Stimulated activated naive CD8-positive, alpha-beta T cell treated with anti-CD3 and anti-CD28 coated beads, Interleukin-15, amount 100 ng/mL, for 72 hours (primary cell): ENCODE data around the gene GGTLC2.
A peak's percentile ranks its signal among the peaks of the same experiment; 100 is the strongest.
"Not testable (repeated sequence)": the region's sequence is repeated elsewhere in the genome, so short reads cannot be mapped to it uniquely, and the experiment has no call there.

ENCODE experiments used
- ATAC-seq: fragments of 150-1000 bp; cut with Tn5 transposase; 2 replicates; pipeline ENCODE4 v1.10.0; 2021; ENCODE audit warnings: mild to moderate bottlenecking, moderate library complexity
- DNase-seq, 2 donors: peaks; one replicate each; pipeline ENCODE4 v3.0.0; 2021 to 2022
- H3K27ac Mint-ChIP-seq, 2 donors: one replicate each; pipeline ENCODE4 v1.8.0; 2022; ENCODE audit warnings: mild to moderate bottlenecking in 2 of 2, mixed read lengths in 2 of 2, moderate library complexity in 2 of 2
- H3K27me3 Mint-ChIP-seq: one replicate; pipeline ENCODE4 v1.8.0; 2022; ENCODE audit warnings: mixed read lengths
- H3K4me1 Mint-ChIP-seq: one replicate; pipeline ENCODE4 v1.8.0; 2022; ENCODE audit warnings: mild to moderate bottlenecking, mixed read lengths
- H3K4me3 Mint-ChIP-seq, 2 donors: one replicate each; pipeline ENCODE4 v1.8.0; 2022; ENCODE audit warnings: mild to moderate bottlenecking in 2 of 2, mixed read lengths in 2 of 2, moderate library complexity in 1 of 2
- H3K9me3 Mint-ChIP-seq, 2 donors: one replicate each; pipeline ENCODE4 v1.8.0; 2022; ENCODE audit warnings: mixed read lengths in 2 of 2

The GGTLC2 gene

DNA sequence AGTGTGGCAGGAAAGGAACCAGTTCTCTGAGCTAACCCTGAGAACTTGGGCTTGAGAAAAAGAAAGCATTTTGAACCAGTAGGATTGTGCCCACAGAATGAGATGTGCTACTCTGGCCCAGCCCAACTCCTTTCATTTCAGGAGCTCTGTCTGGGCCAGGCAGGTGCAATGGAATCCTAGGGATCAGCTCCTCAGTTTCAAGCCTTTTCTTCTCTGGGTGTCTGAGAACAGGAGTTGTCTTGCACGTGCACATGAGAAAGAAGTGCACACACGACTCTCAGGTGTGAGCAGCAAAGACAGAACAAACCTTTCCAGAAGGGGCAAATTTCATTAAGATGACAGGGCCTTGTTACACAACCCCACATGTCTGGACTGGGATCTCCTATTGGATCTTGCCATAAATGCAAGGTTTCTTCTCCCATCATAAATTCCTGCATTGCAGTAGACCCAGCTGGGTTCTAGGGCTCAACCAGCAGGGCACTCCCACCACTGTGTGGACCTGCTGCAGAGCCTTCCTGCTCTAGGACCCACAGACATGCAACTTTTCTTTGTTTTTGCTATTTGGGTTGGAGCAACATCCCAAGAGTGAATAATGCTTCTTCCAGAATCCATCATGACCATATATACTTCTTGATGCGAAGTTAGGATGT is 24.5 kb upstream of the GGTLC2 start:
- peaks cover 15% of the 10 kb centered on the region for H3K4me1 Mint-ChIP-seq
- peaks cover 5 to 6% of the 10 kb centered on the region in 2 donors for H3K9me3 Mint-ChIP-seq
- no peak overlapping the region for H3K4me3 Mint-ChIP-seq
- ATAC-seq (no peak), DNase-seq (no peak)
- peaks cover 7% of the 10 kb centered on the region for H3K27me3 Mint-ChIP-seq
- H3K27ac Mint-ChIP-seq, result no peak overlapping the region

DNA sequence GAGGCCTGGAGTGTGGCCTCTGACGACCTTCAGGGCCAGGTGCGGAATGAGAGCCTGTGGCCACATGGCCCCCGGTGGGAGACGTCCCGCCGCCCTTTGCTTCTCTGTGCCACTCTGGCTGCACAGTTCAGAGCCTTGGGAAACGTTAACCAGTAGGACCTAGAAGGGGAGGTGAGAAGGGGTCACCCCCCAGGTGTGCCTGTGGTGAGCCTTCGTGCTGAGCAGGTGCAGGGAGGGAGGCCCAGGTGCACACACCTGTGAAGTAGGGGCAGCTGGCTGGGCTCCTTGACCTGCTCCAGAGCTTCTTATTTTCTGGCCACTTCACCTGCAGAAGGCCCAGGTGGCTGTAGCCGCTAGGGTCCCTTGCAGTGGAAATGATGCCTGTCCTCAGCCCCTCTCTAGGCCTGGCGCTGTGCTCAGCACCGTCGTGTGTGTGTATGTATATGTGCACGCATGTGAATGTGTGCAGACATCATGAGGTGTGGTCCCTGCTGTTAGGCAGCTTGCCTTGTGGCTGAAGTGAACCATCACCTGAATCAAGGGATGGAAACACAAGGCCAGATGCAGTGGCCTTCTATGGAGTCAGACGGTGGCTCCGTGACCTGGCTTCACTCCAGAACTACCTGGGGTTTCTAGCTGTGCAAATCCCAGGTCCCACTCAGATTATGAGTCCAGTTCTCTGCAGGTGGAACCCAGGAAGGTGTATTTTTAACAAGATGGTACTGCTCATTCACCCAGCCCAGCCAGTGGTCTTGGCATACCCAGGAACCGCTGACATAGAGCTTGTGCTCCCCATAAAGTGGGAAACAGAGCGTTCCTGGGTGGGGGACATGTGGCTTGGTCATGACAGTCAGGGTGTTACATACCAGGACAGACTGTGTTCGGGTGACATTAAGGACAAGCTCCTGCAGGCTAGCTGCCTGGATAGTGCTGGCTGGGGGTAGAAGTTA is 15.6 kb upstream of the GGTLC2 start:
- H3K27ac Mint-ChIP-seq, H3K4me1 Mint-ChIP-seq, H3K4me3 Mint-ChIP-seq, DNase-seq, H3K9me3 Mint-ChIP-seq, ATAC-seq, H3K27me3 Mint-ChIP-seq: not testable (repeated sequence)

DNA sequence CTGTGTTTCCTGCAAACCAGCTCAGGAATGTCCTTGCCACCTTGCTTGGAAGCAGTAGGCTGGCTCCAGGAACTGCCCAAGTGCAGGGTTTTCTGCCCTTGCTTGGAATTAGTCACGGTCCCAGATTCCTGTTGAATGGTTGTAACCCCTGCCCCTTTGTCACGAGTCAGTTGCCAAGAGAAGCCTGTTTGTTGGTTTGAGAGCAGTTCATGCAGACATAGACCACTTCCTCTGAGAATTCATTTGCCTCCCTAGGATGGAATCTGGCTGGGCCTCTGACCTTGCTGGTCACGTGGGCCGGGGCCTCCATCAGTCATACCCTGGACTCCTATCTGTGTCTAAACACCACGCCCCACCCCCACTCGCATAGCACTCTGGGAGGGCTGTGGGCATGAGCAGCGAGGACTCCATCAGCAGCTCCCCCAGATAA is 13.2 kb upstream of the GGTLC2 start:
- not testable (repeated sequence) for ATAC-seq, H3K9me3 Mint-ChIP-seq, H3K27ac Mint-ChIP-seq, H3K27me3 Mint-ChIP-seq, H3K4me3 Mint-ChIP-seq, DNase-seq, H3K4me1 Mint-ChIP-seq

DNA sequence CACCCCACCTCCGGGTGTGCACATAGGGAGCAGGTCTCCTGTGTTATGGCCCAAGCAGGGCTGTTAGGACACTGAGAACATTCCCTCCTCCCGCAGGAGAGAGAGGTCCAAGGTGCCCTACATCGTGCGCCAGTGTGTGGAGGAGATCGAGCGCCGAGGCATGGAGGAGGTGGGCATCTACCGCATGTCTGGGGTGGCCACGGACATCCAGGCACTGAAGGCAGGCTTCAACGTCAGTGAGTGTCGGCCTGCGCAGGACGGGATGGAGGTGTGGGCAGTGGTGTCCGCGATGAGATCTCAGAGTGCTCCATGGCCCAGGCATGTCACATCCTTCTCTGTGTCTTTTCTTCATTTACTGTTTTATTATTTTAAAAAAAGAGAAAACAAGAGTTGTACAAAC is 12.2 kb upstream of the GGTLC2 start:
- not testable (repeated sequence) for H3K27me3 Mint-ChIP-seq, H3K4me1 Mint-ChIP-seq, H3K27ac Mint-ChIP-seq, H3K4me3 Mint-ChIP-seq, H3K9me3 Mint-ChIP-seq, DNase-seq, ATAC-seq

DNA sequence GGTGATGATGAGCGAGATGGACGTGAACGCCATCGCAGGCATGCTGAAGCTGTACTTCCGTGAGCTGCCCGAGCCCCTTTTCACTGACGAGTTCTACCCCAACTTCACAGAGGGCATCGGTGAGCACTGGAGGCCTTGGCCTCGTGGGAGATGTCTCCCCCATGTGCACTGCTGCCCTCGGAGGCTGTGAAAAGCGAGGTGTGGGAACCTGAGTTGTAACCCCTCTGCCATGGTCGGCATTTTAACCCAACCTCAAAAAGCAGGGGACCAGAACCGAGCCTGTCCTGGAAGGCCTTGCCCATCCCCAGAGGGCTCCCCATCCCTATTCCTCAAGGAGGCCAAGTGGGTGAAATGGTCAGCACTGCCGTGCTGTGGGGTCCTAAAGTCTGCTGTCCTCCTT is 10.9 kb upstream of the GGTLC2 start:
- H3K27me3 Mint-ChIP-seq, H3K4me3 Mint-ChIP-seq, H3K9me3 Mint-ChIP-seq, H3K4me1 Mint-ChIP-seq, ATAC-seq, H3K27ac Mint-ChIP-seq, DNase-seq: not testable (repeated sequence)

DNA sequence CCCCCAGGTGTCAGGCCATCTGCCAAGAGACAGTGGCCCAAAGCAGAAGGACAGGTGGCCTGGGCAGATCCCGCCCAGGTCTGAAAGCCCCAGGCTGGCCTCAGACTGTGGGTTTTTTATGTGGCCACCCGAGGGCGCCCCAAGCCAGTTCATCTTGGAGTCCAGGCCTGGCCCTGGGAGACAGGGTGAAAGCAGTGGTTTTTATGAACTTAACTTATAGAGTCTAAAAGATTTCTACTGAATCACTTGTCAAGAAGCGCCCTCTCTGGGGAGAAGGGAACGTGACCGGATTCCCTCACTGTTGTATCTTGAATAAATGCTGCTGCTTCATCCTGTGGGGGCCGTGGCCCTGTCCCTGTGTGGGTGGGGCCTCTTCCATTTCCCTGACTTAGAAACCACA is 8.2 kb upstream of the GGTLC2 start:
- not testable (repeated sequence) for H3K9me3 Mint-ChIP-seq, H3K4me1 Mint-ChIP-seq, ATAC-seq, H3K4me3 Mint-ChIP-seq, H3K27me3 Mint-ChIP-seq
- peak overlapping the region in 1 of 2 donors; percentile 27 for H3K27ac Mint-ChIP-seq
- peak in 1 of 2 donors; percentile 47 for DNase-seq

DNA sequence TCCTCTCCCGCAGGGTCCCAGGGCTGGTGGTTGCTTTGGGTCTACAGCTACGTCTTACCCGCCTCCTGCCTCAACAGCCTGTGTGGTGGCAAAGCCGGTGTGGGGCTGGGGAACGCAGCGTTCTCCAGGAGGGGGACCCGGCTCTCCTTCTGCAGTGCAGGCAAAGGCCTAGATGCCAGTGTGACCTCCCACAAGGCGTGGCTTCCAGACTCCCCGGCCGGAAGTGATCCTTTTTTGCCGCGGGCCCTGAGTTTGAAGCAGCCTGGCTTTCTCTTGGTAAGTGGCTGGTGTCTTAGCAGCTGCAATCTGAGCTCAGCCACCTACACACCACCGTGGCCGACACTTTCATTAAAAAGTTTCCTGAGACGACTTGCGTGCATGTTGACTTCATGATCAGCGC is 6.1 kb upstream of the GGTLC2 start:
- H3K4me3 Mint-ChIP-seq, H3K27me3 Mint-ChIP-seq, DNase-seq, ATAC-seq, H3K4me1 Mint-ChIP-seq, H3K27ac Mint-ChIP-seq, H3K9me3 Mint-ChIP-seq: not testable (repeated sequence)

DNA sequence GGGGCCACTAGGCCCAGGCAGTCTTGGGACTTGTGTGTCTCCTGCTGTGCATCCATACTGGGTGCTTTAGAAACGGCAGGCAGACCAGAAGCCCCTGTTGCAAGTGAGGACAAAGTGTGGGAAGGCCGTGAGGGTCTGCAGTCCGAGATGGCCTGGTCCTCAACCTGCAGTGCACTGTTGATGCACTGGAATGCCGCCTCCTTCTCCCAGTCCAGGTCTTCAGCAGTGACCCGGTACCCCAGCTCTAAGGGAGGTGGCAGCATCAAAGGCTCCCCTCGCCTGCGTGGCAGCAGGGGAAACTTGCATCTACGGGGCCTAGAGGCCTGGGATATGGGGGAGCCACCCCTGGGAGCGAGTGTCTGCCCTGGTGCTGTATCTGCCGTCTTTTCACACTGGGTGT is 2.2 kb upstream of the GGTLC2 start:
- ATAC-seq, DNase-seq, H3K4me1 Mint-ChIP-seq, H3K27me3 Mint-ChIP-seq, H3K4me3 Mint-ChIP-seq, H3K27ac Mint-ChIP-seq, H3K9me3 Mint-ChIP-seq: not testable (repeated sequence)

DNA sequence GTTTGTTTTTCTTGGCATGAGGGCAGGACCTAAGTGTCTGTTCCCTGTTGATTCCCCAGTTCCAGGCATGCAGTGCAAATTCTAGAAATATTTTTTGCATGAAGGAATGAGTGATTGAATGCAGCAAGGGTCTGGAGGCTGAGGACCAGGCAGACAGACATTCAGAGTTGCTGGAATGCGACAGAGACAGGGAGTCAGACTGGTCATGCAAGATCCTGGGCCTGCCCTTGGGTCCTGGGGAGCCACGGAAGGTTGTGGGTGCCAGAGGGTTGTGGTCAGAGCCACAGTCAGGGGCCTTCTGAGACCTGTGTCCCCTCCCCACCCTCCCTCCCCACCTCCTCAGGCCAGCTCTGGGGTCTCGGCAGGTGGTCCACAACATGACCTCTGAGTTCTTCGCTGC is 1.6 kb downstream of the GGTLC2 start:
- H3K27me3 Mint-ChIP-seq, H3K4me3 Mint-ChIP-seq, H3K9me3 Mint-ChIP-seq, ATAC-seq, DNase-seq, H3K4me1 Mint-ChIP-seq, H3K27ac Mint-ChIP-seq: not testable (repeated sequence)

DNA sequence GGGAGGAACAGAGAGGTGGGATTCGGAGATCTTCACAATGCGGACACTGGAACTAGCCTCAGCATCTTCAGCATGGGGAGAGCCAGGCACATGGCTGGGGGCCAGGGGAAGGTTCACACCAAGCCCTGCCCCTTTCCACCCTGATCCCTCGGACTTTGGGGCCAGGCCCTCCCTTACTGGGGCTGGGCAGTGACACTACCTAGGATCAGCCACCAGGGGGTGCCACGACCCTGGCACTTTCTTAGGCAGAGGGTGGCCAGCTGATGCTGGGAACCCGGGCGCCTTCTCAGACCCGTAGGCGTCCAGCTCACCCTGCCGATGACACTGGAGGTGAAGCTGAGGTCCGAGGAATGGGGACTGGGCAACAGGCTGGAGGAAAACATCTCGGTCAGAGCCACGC is 3.5 kb downstream of the GGTLC2 start:
- ATAC-seq, H3K4me3 Mint-ChIP-seq, H3K27ac Mint-ChIP-seq, H3K27me3 Mint-ChIP-seq, H3K9me3 Mint-ChIP-seq, H3K4me1 Mint-ChIP-seq: not testable (repeated sequence)
- DNase-seq, result peak in 1 of 2 donors; percentile 23

DNA sequence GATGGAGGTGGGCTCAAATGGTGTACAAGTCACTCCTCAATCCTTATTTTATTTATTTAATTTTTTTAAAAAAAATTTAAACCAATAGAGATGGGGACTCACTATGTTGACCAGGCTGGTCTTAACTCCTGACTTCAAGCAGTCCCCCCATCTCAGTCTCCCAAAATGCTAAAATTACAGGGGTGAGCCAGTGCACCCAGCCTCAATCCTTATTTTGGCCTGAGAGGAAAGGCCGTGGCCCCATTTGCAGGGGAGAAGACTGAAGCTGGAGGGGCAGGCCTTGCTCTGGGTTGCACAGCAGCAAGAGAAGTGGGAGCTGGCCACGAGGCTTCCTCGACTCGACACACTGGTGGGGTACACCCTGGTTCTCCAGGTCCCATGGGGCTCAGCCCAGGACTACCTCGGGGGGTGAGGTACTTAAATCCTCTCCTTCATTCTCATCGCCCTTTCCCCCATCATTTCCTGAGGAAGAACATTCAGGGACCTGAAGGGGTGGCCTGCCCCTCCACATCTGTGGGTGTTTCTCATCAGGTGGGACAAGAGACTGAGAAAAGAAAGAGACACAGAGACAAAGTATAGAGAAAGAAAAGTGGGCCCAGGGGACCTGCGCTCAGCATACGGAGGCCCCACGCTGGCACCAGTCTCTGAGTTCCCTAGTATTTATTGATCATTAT is 4.6 kb downstream of the GGTLC2 start:
- not testable (repeated sequence) for H3K4me1 Mint-ChIP-seq, H3K4me3 Mint-ChIP-seq, DNase-seq, H3K9me3 Mint-ChIP-seq, ATAC-seq, H3K27ac Mint-ChIP-seq, H3K27me3 Mint-ChIP-seq

DNA sequence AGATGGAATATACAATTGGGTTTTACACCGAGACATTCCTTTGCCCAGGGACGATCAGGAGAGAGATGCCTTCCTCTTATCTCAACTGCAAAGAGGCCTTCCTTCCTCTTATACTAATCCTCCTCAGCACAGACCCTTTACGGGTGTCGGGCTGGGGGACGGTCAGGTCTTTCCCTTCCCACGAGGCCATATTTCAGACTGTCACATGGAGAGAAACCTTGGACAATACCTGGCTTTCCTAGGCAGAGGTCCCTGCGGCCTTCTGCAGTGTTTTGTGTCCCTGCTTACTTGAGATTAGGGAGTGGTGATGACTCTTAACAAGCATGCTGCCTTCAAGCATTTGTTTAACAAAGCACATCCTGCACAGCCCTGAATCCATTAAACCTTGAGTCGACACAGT is 5.3 kb downstream of the GGTLC2 start:
- not testable (repeated sequence) for DNase-seq, H3K9me3 Mint-ChIP-seq, H3K4me3 Mint-ChIP-seq, H3K27me3 Mint-ChIP-seq, H3K27ac Mint-ChIP-seq, ATAC-seq
- peaks cover 14% of the 10 kb centered on the region for H3K4me1 Mint-ChIP-seq

DNA sequence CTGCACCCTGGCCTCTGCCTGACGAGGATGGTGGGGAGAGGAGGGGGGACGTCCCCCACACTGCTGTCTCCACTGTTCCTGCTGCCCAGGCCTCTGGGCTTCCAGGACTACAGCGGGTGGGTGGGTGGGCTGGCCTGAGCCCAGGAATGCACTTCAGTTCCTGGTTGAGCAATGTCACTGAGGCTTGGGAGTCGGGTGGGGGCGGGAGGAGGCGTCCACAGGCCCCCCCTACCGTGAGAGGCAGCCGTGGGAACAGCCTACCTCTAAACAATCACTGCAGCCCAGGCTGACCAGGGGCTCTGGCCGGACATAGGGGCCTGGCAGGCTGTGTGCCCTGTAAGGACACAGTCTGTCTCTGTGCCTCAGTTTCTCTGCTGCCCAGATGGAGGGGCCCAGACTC is 6.0 kb downstream of the GGTLC2 start:
- H3K9me3 Mint-ChIP-seq, H3K27me3 Mint-ChIP-seq, H3K4me3 Mint-ChIP-seq, H3K27ac Mint-ChIP-seq, DNase-seq, ATAC-seq: not testable (repeated sequence)
- H3K4me1 Mint-ChIP-seq, result peaks cover 17% of the 10 kb centered on the region

DNA sequence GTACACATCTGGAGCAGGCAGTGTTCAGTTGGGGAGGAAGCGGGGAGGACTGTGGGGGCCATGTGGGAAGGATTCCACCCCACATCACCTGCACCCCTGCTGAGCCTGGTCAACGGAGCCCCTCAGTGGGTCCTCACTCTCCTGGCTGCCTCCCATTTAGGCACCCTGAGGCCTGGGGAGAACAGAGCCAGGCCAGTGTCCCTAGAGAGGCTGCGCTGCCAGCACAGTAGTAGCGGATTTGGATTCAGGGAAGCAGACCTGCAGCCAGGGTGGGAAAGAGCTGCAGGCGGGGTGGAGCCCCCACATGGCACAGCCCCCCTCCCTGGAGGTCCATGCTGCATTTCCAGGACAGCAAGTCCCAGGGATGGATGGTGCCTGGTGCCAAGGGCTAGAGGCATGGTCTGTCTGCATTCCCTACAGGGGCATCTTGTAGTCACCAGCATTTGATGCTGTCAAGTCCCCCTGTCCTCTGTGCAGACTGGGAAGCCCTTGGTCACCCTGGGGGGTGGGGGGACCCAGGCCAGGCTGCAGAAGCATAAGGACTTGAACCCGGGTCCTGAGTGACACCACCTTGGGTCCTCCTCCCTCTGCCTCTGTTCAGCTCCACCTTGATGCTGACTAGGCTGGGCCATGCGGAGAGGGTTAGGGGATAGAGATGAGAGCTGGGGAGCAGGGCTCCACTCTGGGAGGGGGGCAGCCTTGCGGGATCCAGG is 6.5 kb downstream of the GGTLC2 start:
- not testable (repeated sequence) for H3K27ac Mint-ChIP-seq, H3K9me3 Mint-ChIP-seq, ATAC-seq, H3K27me3 Mint-ChIP-seq, DNase-seq, H3K4me3 Mint-ChIP-seq
- H3K4me1 Mint-ChIP-seq, result peaks cover 17% of the 10 kb centered on the region

DNA sequence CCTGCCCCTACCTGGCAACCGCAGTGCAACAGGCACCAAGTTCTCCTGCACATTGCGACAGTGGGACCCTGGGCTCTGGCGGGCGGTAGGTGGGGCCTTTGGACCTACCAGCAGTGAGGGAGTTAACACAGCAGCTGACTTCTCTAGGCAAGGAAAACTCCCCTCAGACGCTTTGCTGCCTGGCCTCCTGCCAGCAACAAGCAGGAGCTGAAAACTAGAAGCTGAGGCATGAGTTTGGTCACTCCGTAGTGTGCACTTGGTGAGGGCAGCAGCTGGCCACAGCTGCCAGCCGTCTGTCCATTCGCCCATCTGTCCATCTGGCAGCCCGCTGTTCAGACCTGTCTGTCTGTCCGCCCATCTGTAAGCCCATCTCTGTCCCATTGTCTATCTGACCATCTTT is 7.2 kb downstream of the GGTLC2 start:
- H3K4me3 Mint-ChIP-seq, result not testable (repeated sequence)

More for the DNA sequence above, 7.2 kb downstream of the GGTLC2 start:
- Mint-ChIP-seq H3K4me1 (peaks cover 17% of the 10 kb centered on the region), H3K27ac (peak overlapping the region in 1 of 2 donors; percentile 78)
- not testable (repeated sequence) for H3K27me3 Mint-ChIP-seq, H3K9me3 Mint-ChIP-seq, DNase-seq, ATAC-seq
